Stimulated activated CD4-positive, alpha-beta T cell treated with anti-CD3 and anti-CD28 coated beads, Interleukin-12 subunit alpha, Interleukin-12 subunit beta, amount 100 ng/mL, for 4 hours (primary cell): ENCODE data around the gene ST8SIA2.

Experiments used
- DNase-seq: peaks from one replicate; pipeline ENCODE4 v3.0.0-alpha.2; 2020

Gene ST8SIA2

DNA sequence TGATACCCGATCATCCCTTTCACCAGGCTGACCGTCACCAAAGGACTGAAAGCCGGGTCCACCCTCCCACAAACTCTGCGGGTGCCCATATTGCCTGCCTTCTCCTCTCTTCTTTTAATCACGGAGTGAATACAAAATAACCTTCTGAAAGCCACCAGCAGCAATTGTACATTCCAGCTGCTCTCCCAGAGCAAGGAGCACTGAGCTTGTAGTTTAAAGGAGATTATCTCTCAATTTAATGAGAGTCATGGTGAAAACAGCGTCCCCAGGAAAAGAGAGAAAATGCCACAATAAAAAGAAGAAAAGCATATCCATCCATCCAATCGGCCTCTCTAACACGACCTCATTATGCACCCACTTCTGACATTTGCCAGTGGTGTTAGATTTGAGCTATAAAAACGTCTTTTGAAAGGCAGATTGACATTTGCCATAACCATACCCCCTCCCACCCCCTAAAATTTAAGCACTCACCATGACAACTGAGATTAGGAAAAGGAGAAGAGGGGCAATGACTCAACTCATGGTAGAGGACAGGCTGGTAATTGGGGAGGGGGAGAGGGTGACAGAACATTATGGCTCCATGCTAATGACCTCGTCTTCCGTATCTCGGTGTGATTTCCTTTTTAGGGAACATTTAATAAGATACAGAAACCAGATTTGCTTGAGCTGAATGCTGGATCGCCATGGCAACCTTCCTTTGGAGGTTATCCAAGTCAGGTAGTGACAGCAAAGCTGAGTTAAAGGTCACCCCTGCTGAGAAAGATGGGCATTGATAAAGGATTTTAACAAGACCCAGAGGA is 106.2 kb downstream of the ST8SIA2 start:
- no peak for DNase-seq

DNA sequence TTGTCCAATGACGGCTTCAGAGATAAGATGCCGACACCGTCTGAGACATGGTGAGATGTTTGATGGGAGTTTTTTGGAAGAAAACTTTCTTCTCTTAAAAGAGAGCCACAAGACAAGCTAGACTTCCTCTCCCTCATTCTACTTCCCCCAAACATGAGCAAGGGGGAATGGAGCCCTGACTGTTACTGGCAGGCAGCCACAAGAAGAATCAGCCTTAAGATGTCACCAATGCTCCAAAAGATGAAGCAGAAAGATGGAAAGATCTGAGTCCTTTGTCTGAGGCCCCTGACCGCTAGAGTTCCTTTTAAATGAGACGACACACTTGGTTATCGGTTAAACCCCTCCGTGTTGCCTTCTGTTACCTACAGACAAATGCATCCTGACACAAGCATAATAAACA is 108.7 kb downstream of the ST8SIA2 start:
- DNase-seq: no peak

DNA sequence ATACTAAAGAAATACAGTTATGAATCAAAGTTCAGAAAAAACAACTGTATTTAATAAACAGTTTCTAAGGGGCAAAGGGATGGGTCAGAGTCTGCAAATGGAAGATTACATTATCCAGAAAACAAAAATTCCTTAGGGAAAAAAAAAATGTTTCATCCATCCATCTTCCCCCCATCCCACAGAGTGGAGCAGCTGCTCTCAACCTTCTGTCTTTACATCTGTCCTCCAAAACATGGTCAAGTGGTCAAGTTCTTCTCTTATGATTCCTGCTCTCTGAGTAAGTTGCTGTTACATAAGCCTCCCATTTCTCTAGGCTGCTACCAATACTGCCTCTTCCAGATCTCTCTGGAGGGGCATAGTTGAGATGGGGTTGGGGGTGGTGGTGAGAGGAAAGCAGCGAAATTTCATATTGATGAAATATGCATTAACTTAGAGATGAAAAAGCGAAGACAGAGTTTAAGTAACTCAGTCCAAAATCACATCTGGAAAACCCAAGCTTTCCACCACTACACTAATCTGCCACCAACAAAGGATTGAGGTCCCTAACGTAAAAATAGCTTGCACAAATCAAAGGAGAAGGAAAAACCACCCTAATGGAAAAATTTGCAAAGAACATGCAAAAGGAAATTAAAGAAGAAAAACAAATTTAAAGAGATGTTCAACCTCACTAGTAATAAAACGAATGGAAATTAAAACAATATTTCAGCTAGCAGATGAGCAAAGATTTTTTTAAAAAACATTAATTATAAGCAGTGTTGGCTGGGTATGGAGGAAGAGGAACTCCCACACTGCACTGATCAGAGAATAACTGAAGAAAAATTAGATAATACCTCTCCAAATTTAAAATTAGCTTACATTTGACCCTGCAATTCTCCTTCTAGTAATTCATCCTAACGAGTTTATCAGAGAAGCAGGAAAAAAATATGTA is 109.5 kb downstream of the ST8SIA2 start:
- DNase-seq: no peak

DNA sequence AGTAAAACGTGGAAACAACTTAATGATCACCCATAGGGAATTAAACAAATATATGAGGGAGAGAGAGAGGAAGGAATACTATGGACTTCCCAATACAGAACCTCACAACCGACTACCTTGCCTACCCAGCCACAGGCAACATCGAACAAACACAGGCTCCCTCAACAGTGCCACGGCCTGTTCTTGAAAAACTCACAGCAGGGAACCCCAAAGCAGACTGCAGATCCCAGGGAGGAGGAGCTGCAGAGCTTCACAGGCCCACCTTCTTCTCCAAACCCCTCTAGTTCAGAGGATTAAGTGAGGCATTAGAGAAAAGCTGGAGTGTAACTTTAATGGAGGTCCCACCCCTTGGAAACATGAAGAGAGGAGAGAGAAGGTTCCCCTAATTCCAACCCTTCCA is 110.2 kb downstream of the ST8SIA2 start:
- no peak for DNase-seq

DNA sequence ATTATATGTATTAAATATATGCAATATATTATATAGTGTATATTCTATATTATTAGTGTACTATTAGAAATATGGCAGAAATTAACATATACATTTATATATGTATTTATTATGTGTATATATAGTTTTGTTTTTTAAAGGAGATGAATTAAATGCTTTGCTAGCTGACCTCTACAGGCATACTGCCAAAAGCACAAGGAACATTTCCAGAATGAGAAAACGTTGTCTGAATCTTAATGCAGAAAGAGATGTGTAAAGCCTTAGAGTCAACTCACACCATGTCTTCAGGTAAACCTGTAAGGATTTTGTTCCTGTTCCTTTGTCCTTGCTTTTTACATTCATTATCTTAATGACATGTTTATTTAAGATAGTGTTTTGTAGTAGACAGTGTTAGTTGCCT is 111.9 kb downstream of the ST8SIA2 start:
- DNase-seq: no peak

DNA sequence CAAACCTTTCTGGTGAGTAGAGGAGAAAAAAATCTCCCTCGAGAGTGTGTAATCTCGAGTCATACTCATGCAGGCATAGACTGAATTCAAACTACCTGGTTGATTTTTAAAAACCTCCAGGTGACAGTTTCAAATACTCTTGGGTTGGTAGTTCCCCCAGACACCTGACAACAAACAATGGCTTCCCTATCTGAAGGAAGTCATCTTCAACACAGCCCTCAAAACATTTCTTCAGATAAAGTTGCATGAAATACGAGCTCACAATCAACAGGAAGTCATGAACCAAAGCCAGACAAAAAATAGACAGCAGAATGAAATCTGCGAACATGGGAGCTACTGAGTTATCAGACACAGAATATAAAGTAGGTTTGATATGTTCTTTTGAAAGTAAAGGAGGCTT is 112.8 kb downstream of the ST8SIA2 start:
- no peak for DNase-seq

DNA sequence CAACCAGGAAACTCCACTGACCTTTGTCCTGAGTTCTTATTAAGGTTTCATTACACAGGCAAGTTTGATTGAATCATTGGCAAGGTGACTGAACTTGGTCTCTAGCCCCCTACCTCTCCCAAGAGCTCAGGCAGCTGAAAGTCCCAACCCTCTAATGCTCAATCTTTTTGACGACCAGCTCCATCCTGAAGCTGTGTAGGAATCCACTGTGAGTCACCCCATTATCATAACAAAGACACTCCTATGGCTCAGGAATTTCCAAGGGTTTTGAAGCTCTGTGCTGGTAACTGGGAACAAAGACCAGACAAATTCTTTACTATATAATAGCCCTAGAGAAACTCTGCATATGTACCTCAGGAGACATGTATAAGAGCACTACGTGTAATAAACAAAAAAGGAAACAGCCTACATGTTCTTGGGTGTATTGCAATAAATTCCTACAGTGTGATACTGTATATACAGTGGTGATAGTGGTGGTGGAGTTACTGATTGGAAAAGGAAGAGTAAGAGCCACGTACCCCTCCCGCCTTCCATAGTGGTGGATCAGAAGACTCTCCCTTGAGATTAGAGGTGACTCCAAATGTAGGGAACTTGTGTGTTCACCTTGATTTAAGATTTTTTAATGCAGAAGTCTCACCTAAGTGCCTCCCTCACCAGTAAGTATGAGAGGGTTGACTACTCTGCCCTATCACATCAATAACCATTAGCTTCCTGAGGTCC is 116.6 kb downstream of the ST8SIA2 start:
- DNase-seq: no peak
